Uterus (tissue), 4 donors: ENCODE measurements around the gene PSMC3. TPM values are rescaled to one million over a fixed set of nuclear protein-coding genes. Genes with fewer than 3 reads are reported as not detected.

Experiments used
- DNase-seq, 2 donors: peaks; one replicate each; pipeline ENCODE4 v3.0.0-alpha.2; 2019 to 2020
- H3K27ac ChIP-seq, 2 donors: fragments of 200-600 bp; sonication (generic); 1 replicate in 1 of 2; 2 replicates in 1 of 2; pipeline ENCODE4 v1.5.1; 2016 to 2018
- H3K27me3 ChIP-seq, 2 donors: fragments of 200-600 bp; sonication (generic); one replicate each; pipeline ENCODE4 v1.5.1; 2018 to 2019; ENCODE audit warnings: control low read depth in 1 of 2
- H3K36me3 ChIP-seq, 2 donors: fragments of 200-600 bp; sonication (generic); one replicate each; pipeline ENCODE4 v1.5.1; 2019; ENCODE audit warnings: control low read depth in 1 of 2
- H3K4me1 ChIP-seq, 2 donors: fragments of 200-600 bp; sonication (generic); one replicate each; pipeline ENCODE4 v1.5.1; 2018 to 2019; ENCODE audit warnings: control low read depth in 1 of 2
- H3K4me3 ChIP-seq, 2 donors: fragments of 200-600 bp; sonication (generic); 1 replicate in 1 of 2; 2 replicates in 1 of 2; pipeline ENCODE4 v1.5.1; 2018 to 2019; ENCODE audit warnings: mild to moderate bottlenecking in 1 of 2
- H3K9me3 ChIP-seq, 2 donors: fragments of 200-600 bp; sonication (generic); one replicate each; pipeline ENCODE4 v1.5.1; 2019; ENCODE audit warnings: control low read depth in 1 of 2
- CTCF ChIP-seq, 4 experiments: fragments of 200-600 bp in 2 of 4; fragments of 450-650 bp in 2 of 4; sonication (generic) in 2 of 4; IDR thresholded peaks; one replicate each; pipeline ENCODE4 v1.5.1; 2016 to 2019; ENCODE audit warnings: antibody characterized with exemption in 4 of 4, mild to moderate bottlenecking in 2 of 4, moderate library complexity in 1 of 4
- POLR2A ChIP-seq, 2 donors: fragments of 450-650 bp; IDR thresholded peaks; one replicate each; pipeline ENCODE4 v1.6.1; 2016; ENCODE audit warnings: antibody characterized with exemption in 2 of 2, mild to moderate bottlenecking in 1 of 2, moderate library complexity in 1 of 2
- intact Hi-C: fragments of 100-400 bp; cut with DNase I; formaldehyde crosslinking; loops from one replicate; pipeline ENCODE4 v1.15.1; 2023; ENCODE audit warnings: low total_unique reads
- total RNA-seq, 4 donors: library from RNA; depleted of rRNA in 3 of 4; stranded (reverse); fragments of >200 nt in 3 of 4; gene quantifications; one replicate each; pipeline versions ENCODE4 v1.1.0 to v1.2.4, GENCODE V29; 2014 to 2023
- donor health status: DM: yes; HTN: yes; CAD: no.

Gene PSMC3
- total RNA-seq, 4 donors from 2014 or later, result 43.8 to 161 (median 96.2) TPM

GRCh38 chr11:47384498-47384897, 41.7 kb downstream of the PSMC3 start:
- intact Hi-C loops, result no loop called here
- TF ChIP-seq CTCF (IDR thresholded peaks at IDR 0.05) (no peak), POLR2A (IDR thresholded peaks at IDR 0.05) (no peak)
- no peaks in the 10 kb centered on the region for H3K27me3 ChIP-seq
- H3K4me1 ChIP-seq, result no peaks in the 10 kb centered on the region
- no peak for DNase-seq
- no peaks in the 10 kb centered on the region for H3K36me3 ChIP-seq
- no peaks in the 10 kb centered on the region for H3K9me3 ChIP-seq
- no peak overlapping the region for H3K4me3 ChIP-seq
- no peak overlapping the region for H3K27ac ChIP-seq

- TF ChIP-seq POLR2A (IDR thresholded peaks at IDR 0.05) (no peak), CTCF (IDR thresholded peaks at IDR 0.05) (no peak)
- Histone ChIP-seq H3K4me1 (no peaks in the 10 kb centered on the region), H3K27ac (no peak overlapping the region), H3K4me3 (no peak overlapping the region), H3K27me3 (no peaks in the 10 kb centered on the region), H3K36me3 (no peaks in the 10 kb centered on the region), H3K9me3 (no peaks in the 10 kb centered on the region)
- intact Hi-C loops, result no loop called here
- DNase-seq, result no peak
Measured at GRCh38 chr11:47383071-47383470, 43.2 kb downstream of the PSMC3 start.

- intact Hi-C loops, result no loop called here
- Histone ChIP-seq H3K36me3 (no peaks in the 10 kb centered on the region), H3K4me3 (no peak overlapping the region), H3K9me3 (no peaks in the 10 kb centered on the region), H3K27ac (no peak overlapping the region), H3K27me3 (no peaks in the 10 kb centered on the region), H3K4me1 (no peaks in the 10 kb centered on the region)
- DNase-seq, result no peak
- TF ChIP-seq POLR2A (IDR thresholded peaks at IDR 0.05) (no peak), CTCF (IDR thresholded peaks at IDR 0.05) (no peak)
Measured at GRCh38 chr11:47380078-47380477, 46.2 kb downstream of the PSMC3 start.

- no peak overlapping the region for H3K27ac ChIP-seq
- H3K9me3 ChIP-seq, result no peaks in the 10 kb centered on the region
- no peaks in the 10 kb centered on the region for H3K4me1 ChIP-seq
- no peak for TF ChIP-seq CTCF (IDR thresholded peaks at IDR 0.05)
- no peak for TF ChIP-seq POLR2A (IDR thresholded peaks at IDR 0.05)
- no peaks in the 10 kb centered on the region for H3K27me3 ChIP-seq
- H3K4me3 ChIP-seq, result no peak overlapping the region
- intact Hi-C loops, result loop anchor here (10.0 kb wide), 1 partner anchor 465 kb away; the partner anchor contains the start of gene NUP160
- no peak for DNase-seq
- no peaks in the 10 kb centered on the region for H3K36me3 ChIP-seq
Measured at GRCh38 chr11:47379317-47379716, 46.9 kb downstream of the PSMC3 start.

- DNase-seq, result no peak
- Histone ChIP-seq H3K4me3 (no peak overlapping the region), H3K27me3 (no peaks in the 10 kb centered on the region), H3K4me1 (no peaks in the 10 kb centered on the region), H3K36me3 (no peaks in the 10 kb centered on the region), H3K27ac (no peak overlapping the region), H3K9me3 (no peaks in the 10 kb centered on the region)
- TF ChIP-seq POLR2A (IDR thresholded peaks at IDR 0.05) (no peak), CTCF (IDR thresholded peaks at IDR 0.05) (no peak)
- intact Hi-C loops, result loop anchor here (10.0 kb wide), 1 partner anchor 466 kb away; the partner anchor contains the start of gene NUP160
Measured at GRCh38 chr11:47378836-47379170, 47.4 kb downstream of the PSMC3 start.
